SK-N-DZ (cell line): ENCODE results near the gene GOLGA1.
"Not testable (repeated sequence)": the region's sequence is repeated elsewhere in the genome, so short reads cannot be mapped to it uniquely, and the experiment has no call there.

Experiments
- DNase-seq: peaks from one replicate; pipeline ENCODE4 v3.0.0-alpha.2; 2015; ENCODE audit warnings: low spot score

GOLGA1 gene

GRCh38 chr9:124939944-124940343 lies 939 bp downstream of the GOLGA1 start:
- no peak for DNase-seq

GRCh38 chr9:124934290-124934689 lies 6.6 kb downstream of the GOLGA1 start:
- no peak for DNase-seq

- DNase-seq: no peak
These were observed 8.6 kb downstream of the GOLGA1 start for GRCh38 chr9:124932333-124932732.

DNA sequence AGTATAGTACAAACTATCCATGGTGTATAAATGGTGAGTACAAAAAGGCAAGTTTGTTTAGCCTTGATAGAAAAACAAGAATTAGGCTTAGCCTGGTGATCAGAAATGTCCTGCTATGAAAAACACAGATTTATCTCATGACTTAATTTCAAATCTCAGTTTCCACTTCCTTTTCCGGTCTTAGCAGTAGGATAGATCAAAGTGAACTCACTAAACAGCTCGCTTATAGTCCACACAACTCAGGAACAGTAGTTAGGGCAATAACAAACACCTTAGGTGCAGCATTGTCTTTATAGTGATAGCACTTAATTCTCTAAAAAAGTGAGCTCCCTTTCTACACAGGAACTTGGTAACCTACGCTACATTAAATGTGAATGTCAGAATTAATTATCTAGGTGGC lies 11.4 kb downstream of the GOLGA1 start:
- DNase-seq: no peak

DNA sequence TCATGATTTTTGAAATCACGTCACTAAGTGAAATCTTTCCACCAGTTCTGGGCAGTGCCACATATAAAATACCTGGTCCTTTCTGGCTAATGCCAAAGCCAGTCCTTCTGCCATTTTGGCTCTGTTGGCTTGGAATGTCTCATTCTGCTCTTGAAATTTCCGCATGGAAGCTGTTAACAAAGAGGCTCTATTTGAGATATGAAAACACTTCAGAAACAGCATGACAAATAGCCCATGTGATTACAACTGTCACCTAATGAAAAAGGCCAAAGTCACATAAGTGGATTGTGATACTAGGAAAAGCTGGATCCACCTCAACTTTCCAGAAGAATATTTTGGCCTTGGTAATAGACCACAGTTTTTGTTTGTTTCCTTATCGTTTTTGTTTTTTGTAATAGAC lies 12.8 kb downstream of the GOLGA1 start:
- no peak for DNase-seq

DNA sequence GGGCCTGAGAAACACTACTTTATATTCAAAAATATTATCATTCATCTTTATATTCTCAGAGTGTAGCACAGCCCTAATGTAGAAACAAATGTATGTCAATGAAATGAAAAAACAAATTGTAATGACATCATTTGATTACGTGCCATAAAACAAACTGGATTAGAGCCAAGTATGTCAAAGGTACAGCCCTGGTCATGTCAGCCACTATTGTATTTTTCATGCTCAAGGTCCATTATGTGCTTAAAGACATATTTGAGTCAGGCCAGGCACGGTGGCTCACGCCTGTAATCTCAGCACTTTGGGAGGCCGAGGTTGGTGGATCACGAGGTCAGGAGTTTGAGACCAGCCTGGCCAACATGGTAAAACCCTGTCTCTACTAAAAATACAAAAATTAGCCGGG lies 20.5 kb downstream of the GOLGA1 start:
- DNase-seq: not testable (repeated sequence)

- no peak for DNase-seq
These were observed 26.0 kb downstream of the GOLGA1 start for GRCh38 chr9:124914753-124915405.

- DNase-seq: no peak
These were observed 27.5 kb downstream of the GOLGA1 start for GRCh38 chr9:124913378-124913777.

- DNase-seq: no peak
These were observed 29.1 kb downstream of the GOLGA1 start for GRCh38 chr9:124911766-124912165.

- no peak for DNase-seq
These were observed 32.8 kb downstream of the GOLGA1 start for GRCh38 chr9:124908098-124908497.

DNA sequence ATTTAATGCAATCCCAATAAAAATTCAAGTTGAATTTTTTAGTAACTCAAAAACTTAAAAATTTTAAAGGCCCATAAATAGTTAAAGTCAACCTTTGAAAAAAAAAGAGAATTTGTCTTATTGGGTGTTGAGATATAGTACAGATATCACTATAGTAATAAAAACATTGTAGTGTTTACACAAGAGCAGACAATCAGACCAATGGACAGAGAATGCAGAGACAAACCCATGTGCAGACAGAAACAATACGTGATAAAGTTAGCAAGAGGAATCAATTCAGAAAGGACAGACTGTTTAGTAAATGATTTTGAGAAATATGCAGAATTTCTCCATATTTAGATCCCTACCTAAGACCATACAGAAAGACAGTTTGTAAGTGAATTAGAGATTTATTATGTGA lies 33.9 kb downstream of the GOLGA1 start:
- no peak for DNase-seq

DNA sequence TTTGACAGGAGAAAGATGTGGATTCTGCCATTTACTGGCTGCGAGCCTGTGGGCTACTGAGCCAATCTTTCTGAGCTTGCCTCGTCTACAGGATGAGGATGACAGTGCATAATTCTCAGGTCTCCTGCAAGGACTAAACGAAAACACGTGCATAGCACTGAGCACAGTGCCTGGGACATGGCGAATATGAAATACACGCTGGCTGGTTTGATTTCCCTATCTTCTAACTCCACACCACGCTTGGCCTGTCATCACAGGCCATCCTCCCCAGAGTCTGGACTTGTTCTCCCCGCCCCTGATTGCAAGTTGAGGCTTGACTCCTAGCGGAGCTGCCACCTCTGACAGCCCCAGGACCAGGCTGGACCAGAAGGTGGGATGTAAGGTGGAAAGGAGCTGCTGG lies 41.0 kb downstream of the GOLGA1 start:
- no peak for DNase-seq

GRCh38 chr9:124897570-124898460 lies 43.1 kb downstream of the GOLGA1 start:
- DNase-seq: no peak

GRCh38 chr9:124894741-124895170 lies 46.1 kb downstream of the GOLGA1 start:
- DNase-seq: peak; percentile 40

- DNase-seq: no peak
These were observed 46.7 kb downstream of the GOLGA1 start for GRCh38 chr9:124894035-124894740.

- DNase-seq: no peak
These were observed 50.7 kb downstream of the GOLGA1 start for GRCh38 chr9:124890179-124890578.

- DNase-seq: no peak
These were observed 51.9 kb downstream of the GOLGA1 start for GRCh38 chr9:124889006-124889405.

DNA sequence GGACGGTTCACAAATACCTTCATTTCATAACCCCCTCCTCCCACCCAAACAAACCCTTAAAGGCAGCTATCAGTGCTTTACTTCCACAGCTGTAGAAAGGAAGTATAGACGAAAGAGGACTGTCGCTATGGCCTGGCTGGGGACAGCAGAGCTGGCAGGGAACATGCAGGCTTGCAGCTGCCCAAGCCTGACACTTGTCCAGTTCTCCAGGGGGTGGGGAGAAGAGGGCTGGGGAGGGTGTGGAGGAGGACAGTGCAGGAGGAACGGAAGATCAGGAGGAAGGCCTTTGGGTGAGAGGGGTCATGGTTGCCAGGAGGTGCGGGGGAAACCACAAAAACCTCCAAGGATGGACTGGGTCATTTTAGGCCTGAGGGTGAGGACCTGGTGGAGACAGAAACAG lies 53.1 kb downstream of the GOLGA1 start:
- no peak for DNase-seq

GRCh38 chr9:124886866-124887492 lies 53.9 kb downstream of the GOLGA1 start:
- DNase-seq: no peak

GRCh38 chr9:124886461-124886860 lies 54.4 kb downstream of the GOLGA1 start:
- no peak for DNase-seq

- DNase-seq: no peak
These were observed 55.3 kb downstream of the GOLGA1 start for GRCh38 chr9:124885551-124885950.

DNA sequence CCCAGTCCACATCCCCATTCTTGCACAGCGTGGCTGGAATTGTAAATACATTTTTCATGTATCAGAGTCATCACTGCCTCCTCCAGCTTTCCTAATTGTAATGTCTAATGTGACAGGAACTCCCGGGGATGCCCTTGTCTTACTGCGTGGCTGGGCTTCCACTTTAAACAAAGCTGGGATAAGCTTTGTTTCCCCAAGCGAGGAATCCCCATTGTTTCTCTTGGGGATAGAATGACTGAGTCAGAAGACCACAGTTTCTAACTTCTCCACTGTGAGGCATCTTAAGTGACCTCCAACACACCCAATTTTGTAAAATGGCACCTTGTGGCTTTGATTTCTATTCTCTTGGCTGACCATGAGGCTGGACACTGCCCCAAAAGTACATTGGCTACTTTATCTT lies 56.5 kb downstream of the GOLGA1 start:
- no peak for DNase-seq
